Mucosa of descending colon (tissue), 3 donors: ENCODE measurements around the gene CEBPB. TPM values are rescaled to one million over a fixed set of nuclear protein-coding genes. Genes with fewer than 3 reads are reported as not detected.

Experiments
- ATAC-seq: fragments of 200-7000 bp; cut with Tn5 transposase; one replicate; pipeline ENCODE4 v1.9.1; 2020; ENCODE audit warnings: mild to moderate bottlenecking, moderate library complexity
- DNase-seq, 3 donors: peaks; one replicate each; pipeline ENCODE4 v3.0.0-alpha.2; 2020
- H3K36me3 ChIP-seq: fragments of 200-600 bp; one replicate; pipeline ENCODE4 v1.8.0; 2021; ENCODE audit warnings: low read depth, mild to moderate bottlenecking
- H3K4me1 ChIP-seq: fragments of 200-600 bp; one replicate; pipeline ENCODE4 v1.8.0; 2021; ENCODE audit warnings: low read depth, mild to moderate bottlenecking
- H3K4me3 ChIP-seq: fragments of 200-600 bp; one replicate; pipeline ENCODE4 v1.8.0; 2021; ENCODE audit warnings: mild to moderate bottlenecking
- H3K9me3 ChIP-seq: fragments of 200-600 bp; one replicate; pipeline ENCODE4 v1.8.0; 2021; ENCODE audit warnings: mild to moderate bottlenecking
- CTCF ChIP-seq: fragments of 200-600 bp; IDR thresholded peaks from one replicate; pipeline ENCODE4 v1.8.0; 2022; ENCODE audit warnings: antibody characterized with exemption, mild to moderate bottlenecking
- intact Hi-C, 2 donors: fragments of 100-400 bp; cut with DNase I in 1 of 2; cut with micrococcal nuclease in 1 of 2; formaldehyde crosslinking; loops; one replicate each; pipeline versions ENCODE4 v1.11.0 to v1.11.1; 2022; cut with DNase I, micrococcal nuclease
- total RNA-seq, 3 donors: library from RNA; stranded (reverse); fragmentation: NEBNext Ultra II Directional in 2 of 3; extraction: Animal tissue kit (Norgen Biotek cat#: 25700) in 2 of 3; gene quantifications; one replicate each; pipeline versions ENCODE4 v1.2.1 to v1.2.4, GENCODE V29; 2021 to 2023
- donor health status: DM: no; HTN: no; CAD: no; lungs with moderate emphysema.
- donor health status: DM: no; HTN: no; CAD: no.
- donor health status: DM: no; HTN: yes; CAD: no.

Gene CEBPB
- total RNA-seq, 3 donors from 2014 or later, result 20.2 to 86.7 (median 41.3) TPM

DNA sequence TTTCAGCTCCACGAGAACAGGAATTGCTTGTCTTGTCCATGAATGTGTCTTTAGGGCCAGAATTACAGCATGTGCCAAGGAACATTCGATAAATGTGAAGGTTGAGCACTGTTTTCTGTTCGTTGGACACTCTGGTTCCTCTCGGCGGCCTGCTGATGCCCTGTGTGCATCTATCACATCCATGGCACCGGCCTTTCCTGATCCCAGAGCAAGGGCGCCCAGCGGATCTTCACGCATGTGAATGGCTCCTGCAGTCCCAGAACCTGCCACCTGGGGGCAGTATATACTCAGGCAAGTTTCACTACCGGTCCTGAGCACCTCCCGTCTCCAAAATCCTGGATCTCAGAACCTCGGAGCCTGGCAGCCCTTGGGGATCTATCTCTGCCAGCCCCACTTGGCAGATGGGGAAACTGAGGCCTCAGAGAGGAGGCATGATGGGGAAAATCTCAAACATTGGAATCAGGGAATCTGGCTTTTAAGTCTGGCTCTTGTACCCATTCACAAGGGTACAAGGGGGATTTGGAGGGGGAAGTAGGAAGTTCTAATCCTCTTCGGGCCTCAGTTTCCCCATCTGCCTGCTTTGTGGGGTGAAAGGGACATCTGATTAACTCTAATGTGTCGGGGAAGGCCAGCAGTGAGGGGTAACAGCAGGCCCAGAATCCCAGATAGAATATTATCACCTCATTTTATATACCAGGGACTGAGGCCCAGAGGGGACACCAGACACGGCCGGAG is 4.3 kb upstream of the CEBPB start:
- intact Hi-C loops, result loop anchor here (2.0 to 5.0 kb wide), 3 partner anchors 278 to 391 kb away; no protein-coding TSS in a partner anchor
- H3K36me3 ChIP-seq, result no peaks in the 10 kb centered on the region
- peak; percentile 93 for TF ChIP-seq CTCF
- H3K4me3 ChIP-seq, result no peak overlapping the region
- DNase-seq, result peak; percentile 86 to 100 (median 94)
- peak; percentile 53 for ATAC-seq
- H3K9me3 ChIP-seq, result no peaks in the 10 kb centered on the region
- no peaks in the 10 kb centered on the region for H3K4me1 ChIP-seq

DNA sequence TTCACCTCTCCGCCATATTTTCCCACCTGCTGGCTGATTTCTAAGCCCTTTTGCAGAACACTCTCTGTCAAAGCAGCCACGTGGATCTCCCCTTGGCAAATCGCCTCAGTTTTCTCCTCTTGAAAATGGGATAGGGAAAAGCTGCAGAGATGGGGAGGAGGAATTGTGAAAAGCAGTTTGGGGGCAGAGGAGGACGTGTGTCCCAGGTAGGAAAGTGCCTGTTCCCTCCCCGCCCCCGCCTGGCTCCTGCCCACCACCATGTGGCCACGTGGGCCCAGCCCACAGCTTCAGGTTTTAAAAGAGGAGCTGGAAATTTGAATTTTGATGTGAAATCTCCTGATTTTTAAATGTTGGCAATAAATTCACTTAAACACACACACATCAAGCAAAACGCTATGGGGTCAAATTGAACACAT is 3.6 kb upstream of the CEBPB start:
- ATAC-seq, result no peak
- TF ChIP-seq CTCF, result no peak
- Histone ChIP-seq H3K4me1 (no peaks in the 10 kb centered on the region), H3K4me3 (no peak overlapping the region), H3K9me3 (no peaks in the 10 kb centered on the region), H3K36me3 (no peaks in the 10 kb centered on the region)
- intact Hi-C loops, result loop anchor here (2.0 to 5.0 kb wide), 3 partner anchors 278 to 390 kb away; no protein-coding TSS in a partner anchor
- peak in 2 of 3 donors; percentile 20 to 31 for DNase-seq

DNA sequence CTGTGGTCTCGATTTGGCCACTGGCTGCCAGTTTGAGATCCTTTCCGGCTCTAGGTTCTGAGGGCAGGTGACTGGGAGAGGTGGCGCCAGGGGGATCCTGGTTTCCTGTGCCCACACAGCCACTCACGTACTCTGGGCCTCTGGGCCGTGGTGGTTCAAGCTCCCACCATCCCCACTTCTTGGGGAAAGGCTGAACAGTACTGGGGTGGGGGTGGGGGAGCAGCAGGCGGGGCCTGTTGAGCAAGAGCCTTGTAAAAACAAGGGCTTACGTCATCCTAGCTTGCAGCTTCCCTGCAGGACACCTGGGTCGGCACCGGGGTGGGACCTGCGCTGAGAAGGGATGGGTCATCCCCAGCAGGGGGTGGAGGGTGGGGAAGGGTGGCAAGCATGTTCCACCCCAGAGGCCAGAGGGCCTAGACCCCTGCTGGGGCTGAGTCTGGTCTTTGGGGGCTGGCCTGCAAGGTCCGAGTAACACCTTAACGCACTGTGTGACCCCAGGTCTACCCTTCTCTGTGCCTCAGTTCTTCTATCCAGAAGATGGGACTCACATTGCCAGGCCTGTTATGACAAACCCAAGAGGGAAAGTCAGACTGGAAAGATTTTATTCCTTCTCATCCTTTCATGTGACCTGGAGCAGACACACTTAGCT is 3.1 kb upstream of the CEBPB start:
- ATAC-seq (peak; percentile 7), DNase-seq (peak; percentile 40 to 74 (median 56))
- Histone ChIP-seq H3K9me3 (no peaks in the 10 kb centered on the region), H3K4me3 (no peak overlapping the region), H3K4me1 (peaks cover 3% of the 10 kb centered on the region), H3K36me3 (no peaks in the 10 kb centered on the region)
- intact Hi-C loops, result loop anchor here (2.0 to 5.0 kb wide), 3 partner anchors 277 to 390 kb away; no protein-coding TSS in a partner anchor
- TF ChIP-seq CTCF, result no peak

DNA sequence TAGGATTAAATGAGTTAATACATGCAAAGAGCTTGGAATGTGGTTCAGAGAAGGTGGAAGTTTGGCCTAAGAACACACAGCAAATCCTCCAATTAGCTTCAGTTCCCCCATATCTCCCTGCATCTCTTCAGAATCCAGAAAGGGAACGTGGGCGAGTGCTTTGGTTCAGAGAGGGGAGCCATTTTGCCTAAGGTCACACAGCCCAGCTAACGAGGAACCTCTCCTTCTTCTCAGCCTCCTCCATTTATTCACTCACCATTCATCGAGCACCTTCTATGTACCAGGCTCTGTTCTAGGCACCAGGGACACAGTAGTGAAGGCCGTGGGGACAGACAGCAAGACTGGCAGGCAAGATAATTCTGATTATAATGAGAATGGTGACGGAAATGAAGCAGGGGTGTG is 2.3 kb upstream of the CEBPB start:
- intact Hi-C loops, result loop anchor here (5.0 kb wide), 2 partner anchors 279 to 389 kb away; no protein-coding TSS in a partner anchor
- ATAC-seq (no peak), DNase-seq (no peak)
- H3K36me3 ChIP-seq, result no peaks in the 10 kb centered on the region
- TF ChIP-seq CTCF, result no peak
- no peak overlapping the region for H3K4me3 ChIP-seq
- H3K9me3 ChIP-seq, result no peaks in the 10 kb centered on the region
- H3K4me1 ChIP-seq, result peaks cover 10% of the 10 kb centered on the region

DNA sequence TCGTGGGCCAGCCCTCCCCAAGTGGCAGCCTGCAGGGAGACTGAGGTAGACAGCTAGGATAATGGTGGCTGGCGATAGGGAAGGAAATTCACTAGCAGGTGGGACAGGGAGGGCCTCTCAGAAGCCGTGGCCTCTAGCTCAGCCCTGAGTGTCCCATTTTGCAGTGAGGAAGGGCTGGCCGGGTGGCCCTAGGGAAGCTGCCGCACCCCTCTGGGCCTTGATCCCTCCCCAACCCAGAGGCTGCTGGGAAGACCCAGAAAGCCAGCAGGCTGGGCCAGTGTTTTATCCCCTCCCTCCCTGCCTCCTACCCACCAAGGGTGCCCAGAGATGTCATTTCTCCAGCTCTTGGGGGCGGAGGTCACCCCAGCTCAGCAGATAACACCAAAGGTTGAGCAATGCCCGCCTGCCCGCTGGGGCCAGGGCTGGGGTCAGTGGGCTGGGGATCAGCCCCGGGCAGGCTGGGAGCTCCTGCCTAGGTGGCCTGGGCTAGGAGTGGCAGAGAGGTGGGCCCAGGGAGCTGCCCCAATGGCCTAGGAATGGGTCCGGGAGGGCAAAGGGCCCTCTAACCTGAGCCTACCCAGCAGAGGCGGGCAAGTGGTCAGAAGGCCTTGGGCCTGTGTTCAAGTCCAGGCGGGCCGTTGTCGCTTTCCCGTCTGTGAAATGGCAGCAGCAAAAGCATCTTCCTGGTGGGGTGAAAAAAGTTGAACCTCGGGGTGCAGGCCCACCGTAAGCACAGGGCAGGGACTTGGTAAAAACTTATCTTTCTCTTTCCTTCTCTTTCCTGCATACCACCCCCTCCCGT is 1.6 kb upstream of the CEBPB start:
- no peak for ATAC-seq
- TF ChIP-seq CTCF, result no peak
- DNase-seq, result peak in 1 of 3 donors; percentile 17

More for the DNA sequence above, 1.6 kb upstream of the CEBPB start:
- H3K4me1 ChIP-seq, result peaks cover 15% of the 10 kb centered on the region
- no peaks in the 10 kb centered on the region for H3K36me3 ChIP-seq
- no peaks in the 10 kb centered on the region for H3K9me3 ChIP-seq
- H3K4me3 ChIP-seq, result no peak overlapping the region
- intact Hi-C loops, result loop anchor here (5.0 kb wide), 2 partner anchors 278 to 388 kb away; no protein-coding TSS in a partner anchor
